ENCODE data around the gene HMMR. TPM values are rescaled to one million over a fixed set of nuclear protein-coding genes. Genes with fewer than 3 reads are reported as not detected.

HMMR gene
- total RNA-seq, 1 donor from 2014 or later, result 19.5 TPM

DNA sequence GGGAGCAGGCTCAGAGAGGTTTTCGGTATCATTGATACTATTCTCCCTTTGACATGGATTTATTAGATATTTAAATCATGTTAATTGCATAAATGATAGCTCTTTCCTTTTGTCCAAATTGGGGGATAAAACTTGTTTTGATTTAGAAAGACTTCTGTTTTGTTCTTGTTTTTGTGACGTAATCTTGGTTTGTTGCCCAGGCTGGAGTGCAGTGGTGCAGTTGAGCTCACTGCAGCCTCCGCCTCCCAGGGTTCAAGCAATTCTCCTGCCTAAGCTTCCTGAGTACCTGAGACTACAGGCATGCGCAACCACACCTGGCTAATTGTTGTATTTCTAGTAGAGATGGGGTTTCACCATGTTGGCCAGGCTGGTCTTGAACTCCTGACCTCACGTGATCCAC is 52.1 kb downstream of the HMMR start:
- no peak for DNase-seq (ENCODE audit: low read depth)
- H3K4me3 ChIP-seq (ENCODE audit: low read depth, low read length), result no peak overlapping the region
- TF ChIP-seq, protein P1, sequence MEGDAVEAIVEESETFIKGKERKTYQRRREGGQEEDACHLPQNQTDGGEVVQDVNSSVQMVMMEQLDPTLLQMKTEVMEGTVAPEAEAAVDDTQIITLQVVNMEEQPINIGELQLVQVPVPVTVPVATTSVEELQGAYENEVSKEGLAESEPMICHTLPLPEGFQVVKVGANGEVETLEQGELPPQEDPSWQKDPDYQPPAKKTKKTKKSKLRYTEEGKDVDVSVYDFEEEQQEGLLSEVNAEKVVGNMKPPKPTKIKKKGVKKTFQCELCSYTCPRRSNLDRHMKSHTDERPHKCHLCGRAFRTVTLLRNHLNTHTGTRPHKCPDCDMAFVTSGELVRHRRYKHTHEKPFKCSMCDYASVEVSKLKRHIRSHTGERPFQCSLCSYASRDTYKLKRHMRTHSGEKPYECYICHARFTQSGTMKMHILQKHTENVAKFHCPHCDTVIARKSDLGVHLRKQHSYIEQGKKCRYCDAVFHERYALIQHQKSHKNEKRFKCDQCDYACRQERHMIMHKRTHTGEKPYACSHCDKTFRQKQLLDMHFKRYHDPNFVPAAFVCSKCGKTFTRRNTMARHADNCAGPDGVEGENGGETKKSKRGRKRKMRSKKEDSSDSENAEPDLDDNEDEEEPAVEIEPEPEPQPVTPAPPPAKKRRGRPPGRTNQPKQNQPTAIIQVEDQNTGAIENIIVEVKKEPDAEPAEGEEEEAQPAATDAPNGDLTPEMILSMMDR (conservative IDR thresholded peaks at IDR 0.05; ENCODE audit: low read depth, low read length), result no peak

DNA sequence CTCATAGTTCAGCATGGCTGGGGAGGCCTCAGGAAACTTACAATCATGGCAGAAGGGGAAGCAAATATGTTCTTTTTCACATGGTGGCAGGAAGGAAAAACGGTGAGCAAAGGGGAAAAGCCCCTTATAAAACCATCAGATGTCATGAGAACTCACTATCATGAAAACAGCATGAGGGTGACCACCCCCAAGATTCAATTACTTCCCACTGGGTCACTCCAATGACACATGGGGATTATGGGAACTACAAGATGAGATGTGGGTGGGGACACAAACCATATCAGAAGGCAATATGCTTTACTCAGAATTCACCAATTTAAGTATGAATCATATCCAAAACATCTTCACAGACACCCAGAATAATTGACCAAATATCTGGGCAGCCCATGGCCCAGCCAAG is 64.7 kb downstream of the HMMR start:
- no peak for DNase-seq (ENCODE audit: low read depth)
- H3K4me3 ChIP-seq (ENCODE audit: low read depth, low read length), result no peak overlapping the region
- TF ChIP-seq, protein P1 (conservative IDR thresholded peaks at IDR 0.05; ENCODE audit: low read depth, low read length), result no peak

DNA sequence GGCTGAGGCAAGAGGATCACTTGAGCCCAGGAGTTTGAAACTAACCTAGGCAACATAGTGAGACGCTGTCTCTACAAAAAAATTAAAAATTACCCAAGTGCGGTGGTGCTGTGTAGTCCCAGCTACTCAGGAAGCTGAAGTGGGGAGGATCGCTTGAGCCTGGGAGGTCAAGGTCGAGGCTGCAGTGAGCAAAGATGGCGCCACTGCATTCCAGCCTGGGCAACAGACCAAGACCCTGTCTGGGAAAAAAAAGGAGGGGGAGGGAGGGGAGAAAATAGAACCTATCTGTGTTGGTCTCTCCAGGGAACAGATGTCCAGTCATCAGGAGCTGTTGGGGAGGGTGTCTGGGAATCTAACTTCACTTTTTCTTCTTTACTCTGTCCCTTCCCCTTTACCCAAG is 69.3 kb downstream of the HMMR start:
- TF ChIP-seq, protein P1 (conservative IDR thresholded peaks at IDR 0.05; ENCODE audit: low read depth, low read length), result no peak
- no peak for DNase-seq (ENCODE audit: low read depth)
- no peak overlapping the region for H3K4me3 ChIP-seq (ENCODE audit: low read depth, low read length)

- TF ChIP-seq, protein P1 (conservative IDR thresholded peaks at IDR 0.05; ENCODE audit: low read depth, low read length), result no peak
- H3K4me3 ChIP-seq (ENCODE audit: low read depth, low read length), result no peak overlapping the region
- DNase-seq (ENCODE audit: low read depth), result no peak
Measured at GRCh38 chr5:163531272-163531671, 70.8 kb downstream of the HMMR start.

DNA sequence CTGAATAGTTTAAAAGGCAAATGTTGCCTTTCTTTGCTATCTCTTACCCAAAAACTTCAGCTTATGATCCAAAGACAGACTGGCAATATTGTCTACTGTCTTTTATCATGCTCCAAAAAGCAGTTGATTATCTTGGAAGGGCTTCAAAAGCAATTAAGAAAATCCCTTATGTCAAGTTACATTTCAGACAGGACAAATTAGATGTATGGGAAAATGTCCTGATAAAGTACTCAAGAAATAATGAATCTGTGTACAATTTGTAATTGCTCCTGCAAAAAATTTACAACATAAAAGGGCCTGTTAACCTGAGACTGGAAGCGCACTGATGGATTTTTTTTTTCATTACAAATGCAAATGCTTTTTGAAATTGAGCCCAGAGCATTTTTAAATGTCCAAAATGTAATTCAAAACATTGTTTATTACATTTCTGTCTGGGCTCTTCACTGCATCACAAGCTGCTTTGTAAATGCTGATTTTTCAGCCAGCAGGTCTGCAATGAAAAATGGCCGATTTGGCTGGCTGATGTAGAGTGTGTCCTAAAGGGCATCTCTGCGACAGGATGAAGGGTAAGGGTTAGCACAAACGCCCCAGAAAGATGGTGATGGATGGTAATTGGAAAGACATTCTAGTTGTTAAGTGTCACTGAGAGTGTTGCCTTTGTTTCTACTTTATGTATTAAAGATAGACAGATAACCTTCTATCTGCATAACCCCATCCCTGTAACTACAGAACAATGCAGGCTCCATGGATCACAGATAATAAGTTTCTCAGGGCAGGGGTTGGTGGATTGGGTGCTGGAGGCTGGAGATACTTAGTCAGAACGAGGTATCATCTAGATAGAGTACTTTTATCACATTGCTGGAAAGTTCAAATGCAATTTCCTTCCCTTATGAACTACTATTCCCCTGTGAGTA is 72.0 kb downstream of the HMMR start:
- TF ChIP-seq, protein P1 (conservative IDR thresholded peaks at IDR 0.05; ENCODE audit: low read depth, low read length), result no peak
- H3K4me3 ChIP-seq (ENCODE audit: low read depth, low read length), result no peak overlapping the region
- DNase-seq (ENCODE audit: low read depth), result no peak

GRCh38 chr5:163533223-163533622 is 72.8 kb downstream of the HMMR start:
- no peak for DNase-seq (ENCODE audit: low read depth)
- TF ChIP-seq, protein P1 (conservative IDR thresholded peaks at IDR 0.05; ENCODE audit: low read depth, low read length), result no peak
- no peak overlapping the region for H3K4me3 ChIP-seq (ENCODE audit: low read depth, low read length)
